Kidney (tissue), 14 donors: ENCODE data around the gene VDR. TPM values are rescaled to one million over a fixed set of nuclear protein-coding genes. Genes with fewer than 3 reads are reported as not detected.

Experiments
- DNase-seq, 5 donors: peaks; one replicate each; pipeline ENCODE4 v3.0.0-alpha.2; 2013 to 2020
- FAIRE-seq: peaks from 2 replicates; lab custom pipeline; 2012; peaks lifted over from hg19 to GRCh38; lab: Jason Lieb, UNC
- H3K27ac ChIP-seq, 2 donors: one replicate each; pipeline ENCODE4 v1.7.0; 2013; ENCODE audit warnings: low read depth in 2 of 2, low read length in 2 of 2, inconsistent platforms in 1 of 2
- H3K27me3 ChIP-seq: one replicate; pipeline ENCODE4 v1.7.1; 2013; ENCODE audit warnings: low read length, inconsistent platforms; ENCODE audit not compliant: control insufficient read depth, insufficient read depth
- H3K36me3 ChIP-seq, 3 donors: one replicate each; pipeline versions ENCODE4 v1.7.0 to v1.7.1; 2013; ENCODE audit warnings: low read length in 3 of 3, control low read depth in 1 of 3, inconsistent platforms in 1 of 3; ENCODE audit not compliant: insufficient read depth in 3 of 3, control insufficient read depth in 2 of 3
- H3K4me1 ChIP-seq, 3 donors: one replicate each; pipeline versions ENCODE4 v1.7.0 to v1.7.1; 2013; ENCODE audit warnings: low read length in 3 of 3, inconsistent platforms in 1 of 3, low read depth in 1 of 3; ENCODE audit not compliant: control insufficient read depth in 2 of 3, insufficient read depth in 2 of 3
- H3K4me3 ChIP-seq, 3 donors: one replicate each; pipeline versions ENCODE4 v1.7.0 to v1.8.1; 2013; ENCODE audit warnings: low read length in 3 of 3, control low read depth in 1 of 3, inconsistent platforms in 1 of 3
- H3K9ac ChIP-seq, 3 donors: one replicate each; pipeline versions ENCODE4 v1.7.0 to v1.7.1; 2013; ENCODE audit warnings: low read length in 3 of 3, control low read depth in 1 of 3, inconsistent platforms in 1 of 3
- H3K9me3 ChIP-seq, 3 donors: one replicate each; pipeline versions ENCODE4 v1.7.0 to v1.7.1; 2013; ENCODE audit warnings: low read length in 3 of 3, control low read depth in 1 of 3, inconsistent platforms in 1 of 3; ENCODE audit not compliant: control insufficient read depth in 2 of 3, insufficient read depth in 1 of 3
- intact Hi-C: fragments of 100-400 bp; cut with DNase I; formaldehyde crosslinking; loops from one replicate; pipeline ENCODE4 v1.11.1; 2022
- polyA plus RNA-seq: library from polyadenylated mRNA; stranded (reverse); fragments of 350-450 nt; fragmentation: Illumina TruSeq; extraction: RNeasy Lipid Tissue Mini Kit (QIAGEN cat#74804); gene quantifications from one replicate; pipeline ENCODE4 v1.2.3, GENCODE V29; 2014; ENCODE audit warnings: low read depth, low replicate concordance; ENCODE audit not compliant: insufficient read depth
- total RNA-seq: library from RNA; stranded (reverse); fragmentation: NEBNext Ultra II Directional; extraction: Animal tissue kit (Norgen Biotek cat#: 25700); gene quantifications from one replicate; pipeline ENCODE4 v1.2.1, GENCODE V29; 2021
- TF ChIP-seq, protein P1 (sequence below): IDR thresholded peaks from 3 replicates; pipeline ENCODE4 v1.5.1; 2012; ENCODE audit warnings: mild to moderate bottlenecking, moderate library complexity, borderline replicate concordance; ENCODE audit not compliant: insufficient read depth; ENCODE audit errors: extremely low read depth
- donor health status: control.
- donor health status: control.
- donor health status: control.
- donor health status: control.
- donor health status: control.
- donor health status: DM: yes; HTN: yes; CAD: no.
- donor health status: Normal renal cell carcinoma (clear cell type).

VDR gene
- total and polyA plus RNA-seq, 2 donors from 2014 or later = 14.8 to 19.1 TPM

DNA sequence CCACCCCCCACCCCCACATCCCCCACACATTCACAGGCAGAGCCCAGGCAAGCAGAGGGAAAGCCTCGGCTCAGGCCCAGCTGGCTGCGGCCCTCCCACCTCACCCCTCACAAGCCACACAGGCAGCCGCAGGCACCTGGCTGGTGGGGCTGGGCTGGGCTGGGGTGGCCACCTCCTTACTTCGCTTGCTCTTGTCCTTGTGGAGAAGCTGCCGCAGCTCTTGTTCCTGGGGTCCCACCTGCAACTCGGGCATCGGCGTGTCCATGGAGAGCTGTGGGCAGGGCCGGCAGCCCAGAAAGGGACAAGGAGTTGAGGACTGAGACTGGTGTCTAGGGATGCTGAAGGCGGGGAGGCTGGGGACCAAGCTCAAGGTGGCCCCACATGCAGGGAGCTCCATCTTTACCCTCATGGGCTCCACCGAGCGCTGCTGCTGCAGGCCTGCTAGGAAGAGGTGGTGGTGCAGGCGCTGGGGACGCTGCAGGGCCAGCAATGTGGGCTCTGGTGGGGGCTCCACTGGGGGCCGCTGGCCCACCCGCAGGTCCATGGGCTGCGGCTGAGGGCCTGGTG, 106.3 kb downstream of the VDR start:
- no peak for FAIRE-seq
- peak in 2 of 5 donors; percentile 67 to 74 for DNase-seq
- Histone ChIP-seq H3K36me3 (peaks cover 2 to 15% (median 13%) of the 10 kb centered on the region in 3 donors), H3K27ac (no peak overlapping the region), H3K9me3 (no peaks in the 10 kb centered on the region), H3K9ac (no peak overlapping the region), H3K4me3 (no peak overlapping the region), H3K27me3 (no peaks in the 10 kb centered on the region), H3K4me1 (peaks cover 0 to 44% (median 11%) of the 10 kb centered on the region in 3 donors)
- intact Hi-C loops = no loop called here
- TF ChIP-seq, protein P1, sequence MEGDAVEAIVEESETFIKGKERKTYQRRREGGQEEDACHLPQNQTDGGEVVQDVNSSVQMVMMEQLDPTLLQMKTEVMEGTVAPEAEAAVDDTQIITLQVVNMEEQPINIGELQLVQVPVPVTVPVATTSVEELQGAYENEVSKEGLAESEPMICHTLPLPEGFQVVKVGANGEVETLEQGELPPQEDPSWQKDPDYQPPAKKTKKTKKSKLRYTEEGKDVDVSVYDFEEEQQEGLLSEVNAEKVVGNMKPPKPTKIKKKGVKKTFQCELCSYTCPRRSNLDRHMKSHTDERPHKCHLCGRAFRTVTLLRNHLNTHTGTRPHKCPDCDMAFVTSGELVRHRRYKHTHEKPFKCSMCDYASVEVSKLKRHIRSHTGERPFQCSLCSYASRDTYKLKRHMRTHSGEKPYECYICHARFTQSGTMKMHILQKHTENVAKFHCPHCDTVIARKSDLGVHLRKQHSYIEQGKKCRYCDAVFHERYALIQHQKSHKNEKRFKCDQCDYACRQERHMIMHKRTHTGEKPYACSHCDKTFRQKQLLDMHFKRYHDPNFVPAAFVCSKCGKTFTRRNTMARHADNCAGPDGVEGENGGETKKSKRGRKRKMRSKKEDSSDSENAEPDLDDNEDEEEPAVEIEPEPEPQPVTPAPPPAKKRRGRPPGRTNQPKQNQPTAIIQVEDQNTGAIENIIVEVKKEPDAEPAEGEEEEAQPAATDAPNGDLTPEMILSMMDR = no peak

DNA sequence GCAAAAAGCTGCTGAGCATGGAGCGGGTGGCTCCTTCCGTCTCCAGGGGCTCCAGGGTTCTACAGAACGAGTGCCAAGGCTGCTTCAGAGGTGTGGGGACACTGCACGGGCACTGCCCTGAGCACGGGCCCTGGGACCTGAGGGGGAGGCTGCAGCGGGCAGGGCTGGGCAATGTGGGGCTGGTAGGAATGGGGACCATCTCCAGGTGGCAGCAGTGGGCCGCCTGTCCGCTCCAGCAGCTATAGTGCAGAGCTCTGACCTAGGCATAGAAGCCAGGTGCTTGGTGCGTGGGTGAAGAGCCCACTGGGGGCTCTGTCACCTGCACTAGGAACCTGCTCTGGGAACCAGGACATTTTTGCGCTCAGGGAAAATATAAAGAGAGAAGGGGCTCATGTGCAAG, 107.4 kb downstream of the VDR start:
- Histone ChIP-seq H3K36me3 (peaks cover 2 to 17% (median 15%) of the 10 kb centered on the region in 3 donors), H3K4me1 (peaks cover 0 to 34% (median 6%) of the 10 kb centered on the region in 3 donors), H3K27me3 (no peaks in the 10 kb centered on the region), H3K27ac (no peak overlapping the region), H3K9me3 (no peaks in the 10 kb centered on the region), H3K4me3 (no peak overlapping the region), H3K9ac (no peak overlapping the region)
- DNase-seq = peak in 3 of 5 donors; percentile 58 to 69 (median 63)
- TF ChIP-seq, protein P1 = peak; percentile 57
- no peak for FAIRE-seq
- intact Hi-C loops = no loop called here

DNA sequence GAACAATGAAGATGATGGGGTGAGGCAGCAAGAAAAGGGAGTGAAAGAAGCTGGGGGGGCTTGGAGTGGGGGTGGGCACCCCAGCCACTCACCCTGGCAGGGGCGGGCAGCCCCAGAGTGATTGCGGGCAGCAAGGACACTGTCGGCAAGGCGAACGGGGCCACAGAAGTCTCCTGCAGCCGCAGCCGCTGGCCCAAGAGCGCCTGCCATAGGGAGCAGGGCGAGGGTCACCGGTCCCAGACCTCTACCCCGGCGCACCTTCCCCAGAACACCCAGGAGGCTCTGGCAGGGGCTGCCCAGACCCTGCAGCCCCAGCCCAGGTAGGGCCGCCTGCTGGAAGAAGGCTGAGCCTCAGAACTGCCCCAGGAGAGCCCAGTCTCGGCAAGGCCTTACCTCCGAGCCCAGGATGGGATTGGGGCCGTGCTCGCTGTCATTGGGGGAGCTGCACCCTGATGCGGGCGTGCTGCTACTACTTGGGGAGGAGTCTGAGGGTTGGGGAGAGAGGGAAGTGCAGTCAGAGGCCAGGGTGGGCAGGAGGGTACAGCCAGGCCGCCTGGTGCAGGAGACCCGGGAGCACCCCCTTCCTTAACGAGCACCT, 108.9 kb downstream of the VDR start:
- Histone ChIP-seq H3K27ac (no peak overlapping the region), H3K4me1 (peaks cover 0 to 19% (median 0%) of the 10 kb centered on the region in 3 donors), H3K27me3 (no peaks in the 10 kb centered on the region), H3K9ac (no peak overlapping the region), H3K9me3 (no peaks in the 10 kb centered on the region), H3K4me3 (no peak overlapping the region), H3K36me3 (peaks cover 2 to 26% (median 19%) of the 10 kb centered on the region in 3 donors)
- FAIRE-seq (no peak), DNase-seq (no peak)
- TF ChIP-seq, protein P1 = no peak
- intact Hi-C loops = no loop called here
